ENCODE results near the gene MPDZ.
"Not testable (repeated sequence)": the region's sequence is repeated elsewhere in the genome, so short reads cannot be mapped to it uniquely, and the experiment has no call there.

MPDZ gene

DNA sequence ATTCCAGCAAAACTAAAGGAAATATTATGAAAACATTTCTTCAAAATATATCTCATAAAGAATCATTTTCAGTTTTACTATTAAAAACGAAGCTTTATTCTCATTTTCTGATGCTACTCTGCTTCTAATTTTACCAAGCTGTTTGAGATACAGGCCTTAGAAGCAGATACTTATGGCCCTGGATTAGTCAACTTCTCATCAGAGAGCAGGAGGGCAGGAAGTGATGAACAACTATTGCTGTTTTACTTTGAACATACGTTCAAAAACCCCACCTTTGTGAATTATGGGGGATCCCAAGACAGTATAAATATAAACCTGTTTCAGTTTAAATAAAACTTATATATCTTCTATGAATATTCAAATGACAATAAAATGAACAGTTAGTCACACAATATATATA, 16.0 kb downstream of the MPDZ start:
- no peak for DNase-seq

DNA sequence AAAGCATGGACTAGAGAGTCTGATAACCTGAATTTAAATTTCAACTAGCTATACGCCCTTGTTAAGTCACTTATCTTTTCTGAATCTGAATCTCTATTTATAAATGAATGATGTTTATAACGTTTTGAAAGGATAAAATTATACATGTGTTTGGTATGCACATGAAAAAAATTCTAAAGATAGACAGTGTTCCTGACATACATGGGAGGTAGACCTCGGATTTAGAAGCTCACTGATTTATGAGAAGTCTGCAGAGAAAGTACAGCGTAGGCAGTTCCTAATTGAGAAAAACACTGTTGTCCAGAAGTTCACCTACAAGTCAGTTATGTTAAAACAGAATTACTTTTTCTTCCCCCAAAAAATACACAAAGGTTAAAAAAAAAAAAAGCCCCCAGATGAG, 26.6 kb downstream of the MPDZ start:
- DNase-seq, result no peak

DNA sequence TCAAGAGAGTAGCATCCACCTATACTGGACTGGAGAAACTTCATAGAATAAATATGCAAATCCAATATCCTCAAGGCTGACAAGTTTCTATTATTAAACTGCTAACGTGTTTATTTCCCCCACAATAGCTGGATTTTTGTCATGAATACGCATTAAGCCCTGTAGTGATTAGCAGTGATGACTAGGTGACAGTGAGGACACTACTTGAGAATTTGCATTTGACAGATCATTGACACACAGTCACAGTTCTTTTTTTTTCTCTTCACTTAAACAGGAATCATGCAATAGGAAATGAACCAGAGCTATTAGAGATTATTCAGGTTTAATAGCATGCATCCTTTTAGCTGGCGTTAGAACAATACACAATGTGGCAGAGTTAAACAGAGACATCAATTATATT, 35.3 kb downstream of the MPDZ start:
- no peak for DNase-seq

DNA sequence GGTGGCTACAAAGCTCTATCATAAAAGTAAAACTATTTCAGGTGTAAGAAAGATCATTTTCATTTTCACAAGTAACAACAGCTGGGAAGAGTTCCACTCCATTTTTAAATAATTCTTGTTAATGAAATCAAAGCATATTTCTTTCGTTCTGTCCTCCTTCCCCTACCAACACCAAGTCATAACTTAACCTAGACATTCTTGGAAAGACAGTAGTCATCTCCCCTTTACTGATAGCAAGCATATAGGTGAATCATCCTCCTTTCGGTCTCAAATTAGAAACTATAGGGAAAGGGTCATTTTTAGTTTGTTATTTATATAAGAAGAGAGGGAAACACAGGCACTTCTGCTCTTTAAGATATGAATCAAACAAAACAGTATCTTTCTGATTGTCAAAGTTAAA, 38.2 kb downstream of the MPDZ start:
- no peak for DNase-seq

DNA sequence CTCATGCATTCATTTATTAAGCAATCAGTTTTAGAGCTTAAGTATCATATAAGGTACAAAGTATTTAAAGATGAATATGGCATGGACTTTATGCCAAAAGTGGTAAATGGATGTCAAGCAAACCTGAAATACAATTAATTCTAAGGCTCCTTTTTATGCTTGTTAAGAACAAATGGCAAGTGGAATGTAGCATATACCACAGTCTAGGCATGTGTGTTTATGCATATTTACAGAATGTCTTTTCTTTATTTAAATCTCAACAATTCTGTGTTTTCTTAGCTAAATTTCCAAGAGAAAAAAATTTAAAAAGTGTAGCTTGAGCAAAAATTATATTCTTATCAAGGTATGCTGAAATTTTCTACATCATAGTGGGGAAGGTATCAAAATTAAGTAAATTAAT, 39.8 kb downstream of the MPDZ start:
- DNase-seq, result no peak

DNA sequence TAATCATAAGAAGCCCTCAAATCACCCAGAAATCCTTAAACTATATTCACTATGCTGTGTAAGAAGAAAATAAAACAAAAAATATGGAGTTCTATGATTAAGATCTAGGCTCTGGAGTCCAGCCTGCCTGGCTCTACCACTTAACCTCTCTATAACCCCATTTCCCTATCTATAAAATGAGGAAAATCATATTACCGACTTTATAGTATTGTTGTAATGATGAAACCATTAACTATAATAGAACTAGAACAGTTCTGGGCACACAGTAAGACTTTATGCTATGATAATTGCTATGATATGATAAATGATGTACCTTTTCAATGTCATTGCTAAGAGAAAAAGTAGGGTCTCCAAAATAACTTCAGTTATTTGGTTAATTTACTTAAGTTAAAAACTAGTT, 40.3 kb downstream of the MPDZ start:
- no peak for DNase-seq

DNA sequence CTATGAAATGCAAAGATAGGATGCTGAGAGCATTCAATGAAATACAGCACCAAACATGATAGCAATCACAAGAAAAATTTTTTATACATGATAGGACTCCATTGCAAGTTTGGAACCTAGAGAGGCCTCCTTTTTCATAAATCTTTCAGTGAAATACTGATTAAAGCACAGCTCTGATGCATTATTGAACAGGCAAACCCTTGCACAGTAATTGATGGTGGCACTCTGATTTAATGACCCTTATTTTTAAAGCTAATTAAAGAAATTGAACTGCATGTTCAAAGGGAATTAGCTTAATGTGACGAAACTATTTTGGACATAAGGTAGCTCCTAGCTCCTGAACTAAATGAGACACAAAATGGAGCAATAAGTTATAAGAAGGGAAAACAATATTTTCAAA, 44.6 kb downstream of the MPDZ start:
- DNase-seq, result no peak

DNA sequence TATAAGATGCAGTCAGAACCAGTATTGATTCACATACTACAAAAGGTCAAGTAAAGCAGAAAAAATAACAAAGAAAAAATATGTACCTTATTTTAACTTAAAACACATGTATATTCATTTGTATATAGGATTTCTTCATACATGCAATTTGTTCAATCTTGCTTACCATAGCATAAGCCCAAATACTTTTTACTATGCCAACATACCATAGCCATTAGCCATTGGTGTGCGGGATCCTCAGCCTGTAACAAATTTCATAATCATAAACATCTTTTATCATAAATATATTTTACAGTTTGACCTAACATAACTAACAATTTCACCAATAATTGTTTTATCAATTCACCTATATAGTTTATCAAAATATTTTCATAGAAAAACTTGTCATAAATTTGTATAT, 51.1 kb downstream of the MPDZ start:
- no peak for DNase-seq

DNA sequence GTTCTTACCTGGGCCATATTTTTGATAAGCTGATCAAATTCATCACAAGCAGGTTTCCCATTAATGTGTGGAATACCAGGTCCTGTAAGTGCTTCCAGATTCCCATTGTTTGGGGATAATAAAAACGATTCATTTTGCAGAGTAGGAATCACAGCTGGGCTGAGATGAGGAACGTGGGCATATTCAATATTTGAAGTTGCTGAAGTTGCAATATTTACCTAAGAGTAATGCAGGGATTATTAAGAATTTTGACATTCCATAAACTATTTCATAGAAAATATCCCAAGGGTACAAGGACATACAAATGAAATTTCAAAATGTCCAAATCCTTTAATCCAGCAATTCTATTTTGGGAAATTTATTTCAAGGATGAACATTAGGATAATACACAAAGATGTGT, 55.1 kb downstream of the MPDZ start:
- no peak for DNase-seq

DNA sequence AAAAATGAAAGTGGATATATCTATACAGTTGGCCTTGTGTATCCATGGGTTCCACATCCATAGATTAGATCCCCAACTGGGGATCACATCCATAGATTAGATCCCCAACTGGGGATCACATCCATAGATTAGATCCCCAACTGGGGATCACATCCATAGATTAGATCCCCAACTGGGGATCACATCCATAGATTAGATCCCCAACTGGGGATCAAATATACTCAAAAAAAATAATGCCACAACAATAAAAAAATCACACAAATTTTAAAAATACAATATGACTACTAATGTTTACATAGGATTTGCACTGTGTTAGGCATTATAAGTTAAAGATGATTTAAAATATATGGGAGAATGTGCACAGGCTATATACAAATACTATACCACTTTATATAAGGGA, 56.8 kb downstream of the MPDZ start:
- not testable (repeated sequence) for DNase-seq

DNA sequence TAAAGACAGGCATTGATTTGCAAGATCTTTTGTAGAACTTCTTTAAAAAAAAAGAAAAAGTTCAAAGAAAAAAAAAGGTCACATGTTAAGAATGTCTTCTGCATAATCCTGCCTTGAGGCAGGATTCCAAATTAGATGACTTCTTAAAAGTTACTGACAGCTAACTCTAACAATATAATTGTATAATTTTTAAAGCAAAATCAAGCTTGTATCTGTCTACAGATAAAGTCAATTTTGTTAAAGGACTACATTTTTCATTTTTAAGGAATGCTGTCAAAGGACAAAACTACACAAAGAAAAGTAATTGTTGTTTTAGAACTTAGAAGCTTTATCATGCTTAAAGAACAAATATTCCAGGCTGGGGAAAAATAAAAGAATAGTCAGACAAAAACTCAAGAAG, 57.8 kb downstream of the MPDZ start:
- DNase-seq, result no peak

DNA sequence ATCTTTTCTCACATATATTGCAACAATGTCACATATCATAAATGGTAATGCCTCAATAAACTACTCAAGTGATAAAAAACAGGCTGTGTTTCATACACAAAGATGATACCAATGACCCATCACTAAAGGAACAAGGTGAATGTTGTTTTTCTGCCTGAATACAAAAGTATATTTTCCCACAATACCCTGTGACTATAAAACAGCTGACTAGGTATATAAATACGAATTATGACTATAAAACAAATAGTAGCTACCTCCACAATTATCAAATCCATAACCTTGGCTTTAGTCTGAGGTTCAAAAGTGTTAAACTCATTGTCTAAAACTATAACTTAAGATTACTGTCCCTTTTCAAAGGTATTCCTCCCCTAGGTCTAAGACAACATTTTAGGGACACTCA, 58.7 kb downstream of the MPDZ start:
- no peak for DNase-seq

DNA sequence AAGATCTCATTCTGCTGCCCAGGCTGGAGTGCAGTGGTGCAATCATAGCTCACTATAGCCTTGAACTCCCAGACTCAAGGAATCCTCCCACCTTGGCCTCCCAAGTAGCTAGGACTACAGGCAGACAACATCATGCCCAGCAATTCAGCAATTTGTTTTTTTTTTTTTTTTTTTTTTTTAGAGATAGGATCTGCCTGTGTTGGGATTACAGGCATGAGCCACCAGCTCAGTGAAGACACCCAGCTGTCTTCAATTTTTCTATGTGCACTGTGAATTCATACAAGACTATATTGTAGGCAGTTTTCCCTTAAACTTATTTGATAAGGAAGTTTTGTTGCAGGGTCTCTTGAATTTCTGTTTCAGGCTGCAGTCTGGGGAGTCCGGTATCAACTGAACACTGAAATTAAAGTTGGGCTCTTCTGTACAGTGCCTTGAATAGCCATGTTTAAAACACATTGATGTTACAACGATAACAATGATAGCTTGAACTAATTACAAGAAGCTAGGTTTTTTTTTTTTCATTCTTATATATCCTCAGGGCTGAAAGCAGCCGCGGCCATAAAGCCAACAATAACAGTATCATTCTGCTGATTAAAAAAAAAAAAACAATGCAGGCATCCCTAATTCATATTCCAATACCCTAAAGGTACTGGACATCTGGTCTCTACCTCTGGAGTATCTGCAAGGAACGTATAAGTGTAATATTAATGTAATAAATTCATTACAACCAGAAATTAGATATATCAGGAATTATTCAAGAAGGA, 63.5 kb downstream of the MPDZ start:
- no peak for DNase-seq

DNA sequence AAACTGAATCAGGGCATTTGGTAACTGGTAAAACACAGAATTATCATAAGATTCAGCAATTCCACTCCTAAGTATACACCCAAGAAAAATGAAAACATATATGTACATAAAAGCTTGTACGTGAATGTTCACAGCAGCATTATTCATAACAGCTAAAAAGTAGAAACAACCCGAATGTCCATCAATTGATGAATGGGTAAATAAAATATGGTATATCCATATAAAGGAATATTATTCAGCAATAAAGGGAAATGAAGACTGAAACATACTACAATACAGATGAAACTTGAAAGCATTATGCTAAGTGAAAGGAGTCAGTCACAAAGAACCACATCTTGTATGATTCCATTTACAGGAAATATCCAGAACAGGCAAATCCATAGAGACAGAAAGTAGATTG, 65.5 kb downstream of the MPDZ start:
- no peak for DNase-seq

DNA sequence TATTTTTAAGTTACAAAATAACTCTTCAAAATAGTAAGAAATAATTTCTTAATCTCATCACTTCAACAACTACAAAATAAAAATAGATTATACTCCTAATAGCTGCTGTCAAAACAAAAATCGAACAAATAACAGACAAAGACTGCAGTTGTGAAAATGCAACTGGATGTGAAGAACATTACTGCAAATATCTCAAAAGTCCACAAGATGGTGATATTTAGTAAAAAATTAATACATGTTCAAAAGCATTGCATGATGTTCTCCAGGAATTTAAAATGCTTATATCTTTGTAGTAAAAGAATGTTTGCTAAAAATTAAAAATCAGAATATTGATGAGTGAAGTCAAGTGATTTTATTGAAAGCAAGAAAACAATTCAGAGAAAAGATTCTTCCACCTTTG, 66.2 kb downstream of the MPDZ start:
- DNase-seq, result no peak

DNA sequence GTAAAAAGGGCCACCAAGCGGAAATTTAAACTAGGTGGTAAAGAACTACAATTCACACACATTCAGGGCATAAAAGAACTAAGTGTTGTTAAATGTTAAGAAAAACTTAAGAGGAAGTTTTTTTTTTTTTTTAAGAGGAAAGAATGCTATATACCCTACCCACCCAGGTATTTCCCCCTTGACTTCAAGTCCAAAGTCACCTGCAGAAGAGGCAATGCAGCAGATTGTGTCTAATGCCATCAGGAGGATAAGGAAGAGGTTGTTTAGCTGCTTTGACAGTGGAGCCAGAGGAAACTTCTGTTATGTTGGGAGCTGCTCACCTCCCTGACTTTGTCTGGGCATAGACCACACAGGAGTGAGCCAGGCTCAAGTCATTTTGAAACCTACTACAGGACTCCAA, 69.2 kb downstream of the MPDZ start:
- DNase-seq, result no peak

DNA sequence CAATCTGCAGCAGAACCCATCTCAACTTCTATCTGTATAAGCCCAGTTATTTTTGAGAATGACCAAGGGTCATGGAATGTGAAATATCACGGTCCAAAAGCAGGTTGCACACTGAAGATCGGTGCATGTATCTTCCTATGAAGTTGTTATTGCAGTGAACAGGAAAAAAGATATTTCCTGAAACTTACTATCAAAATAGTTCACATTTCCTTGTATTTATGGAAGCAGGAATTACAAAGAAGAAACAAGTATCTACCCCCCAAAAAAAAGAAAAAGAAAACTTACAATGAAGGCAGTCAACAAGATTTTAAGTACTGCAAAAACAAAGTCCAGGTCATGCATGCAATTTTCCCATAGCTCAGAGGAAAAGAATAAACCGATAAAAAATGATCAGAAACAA, 70.0 kb downstream of the MPDZ start:
- no peak for DNase-seq

DNA sequence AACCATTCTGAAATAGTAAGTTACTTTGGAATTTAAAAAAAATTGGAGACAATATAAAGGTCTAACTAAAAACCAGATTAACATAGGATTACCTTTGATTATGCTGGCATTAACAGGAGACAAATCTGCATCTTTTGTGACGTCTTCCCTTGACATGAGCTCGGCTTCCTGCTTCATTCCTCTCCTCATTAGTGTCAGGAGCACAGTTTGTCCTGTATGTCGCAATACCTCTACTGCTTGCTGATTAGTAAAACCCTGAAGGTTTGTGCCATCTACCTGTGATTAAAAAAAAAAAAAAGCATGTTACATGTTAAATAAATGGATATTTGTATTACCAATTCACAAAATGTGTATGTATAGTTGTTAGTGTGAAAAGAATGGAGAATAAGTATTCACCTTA, 73.7 kb downstream of the MPDZ start:
- DNase-seq, result no peak

DNA sequence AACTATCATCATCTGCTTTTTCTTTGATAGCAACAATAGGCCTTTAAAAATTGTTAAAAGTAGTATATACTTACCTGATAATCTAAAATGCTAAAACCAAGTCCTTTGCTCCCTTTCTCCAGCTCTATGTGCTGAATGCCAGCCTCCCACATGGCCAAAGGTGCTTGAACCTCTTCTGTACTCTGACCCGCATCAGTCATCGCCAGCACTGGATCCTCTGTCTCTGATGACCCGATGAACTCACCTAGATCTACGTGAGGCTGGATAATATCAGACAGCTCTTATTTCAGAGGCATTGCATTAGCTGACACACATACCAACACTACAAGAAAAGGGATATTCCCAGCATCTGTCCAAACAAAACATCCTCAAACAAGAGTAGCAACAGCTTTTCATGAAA, 89.5 kb downstream of the MPDZ start:
- no peak for DNase-seq

DNA sequence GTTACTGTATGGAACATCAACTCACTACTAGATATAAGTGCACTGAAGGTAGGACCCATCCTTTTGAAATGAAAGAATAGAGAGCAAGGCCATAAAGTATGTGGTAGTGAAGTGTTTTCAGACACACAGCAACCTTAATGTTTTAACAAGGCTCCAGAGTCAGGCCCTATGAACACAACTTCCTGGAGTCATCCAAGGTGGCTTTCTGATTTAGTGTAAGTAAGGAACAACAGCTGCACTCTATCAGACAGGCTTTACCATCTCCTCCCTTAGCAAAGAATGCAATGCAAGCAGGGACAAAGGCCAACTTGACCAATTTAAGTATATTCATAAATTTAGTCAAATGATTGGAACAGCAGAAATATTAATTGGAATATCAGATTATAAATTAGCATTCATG, 90.1 kb downstream of the MPDZ start:
- DNase-seq, result no peak

DNA sequence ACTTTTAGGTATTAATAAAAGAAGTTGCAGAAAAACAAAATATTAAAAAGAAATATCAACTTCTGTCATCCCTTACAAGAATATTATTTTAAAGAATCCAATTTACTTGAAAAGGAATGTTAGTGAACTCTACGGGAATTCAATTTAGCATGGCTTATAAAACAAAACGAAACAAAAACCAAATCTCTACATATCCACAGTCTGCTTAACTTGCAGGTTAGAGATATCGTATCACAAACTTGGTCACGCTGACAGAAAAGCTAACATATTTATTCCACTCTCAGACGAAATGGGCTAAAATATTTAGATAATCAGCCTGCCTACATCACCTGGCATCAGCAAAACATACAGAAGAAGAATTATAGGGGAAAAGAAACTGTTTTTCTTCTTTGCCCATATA, 92.7 kb downstream of the MPDZ start:
- no peak for DNase-seq

DNA sequence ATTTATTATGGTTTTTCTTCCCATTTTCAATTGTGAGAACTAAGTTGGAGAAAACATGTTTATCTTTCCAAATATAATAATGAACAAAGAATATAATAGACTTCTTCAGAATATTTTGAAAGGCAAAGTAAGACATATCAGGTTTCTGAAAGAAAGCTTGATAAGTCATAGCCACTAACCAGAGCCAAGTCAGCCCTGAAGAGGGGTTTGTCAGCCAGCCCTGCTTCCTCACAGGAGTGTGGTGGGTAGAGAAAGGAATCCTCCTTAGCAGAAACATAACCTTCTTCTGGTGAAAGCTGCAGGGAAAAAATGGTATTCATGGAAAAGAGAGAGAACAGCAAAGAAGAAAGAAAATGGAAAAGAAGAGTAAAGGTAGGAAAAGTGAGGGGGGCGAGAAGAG, 93.4 kb downstream of the MPDZ start:
- no peak for DNase-seq

DNA sequence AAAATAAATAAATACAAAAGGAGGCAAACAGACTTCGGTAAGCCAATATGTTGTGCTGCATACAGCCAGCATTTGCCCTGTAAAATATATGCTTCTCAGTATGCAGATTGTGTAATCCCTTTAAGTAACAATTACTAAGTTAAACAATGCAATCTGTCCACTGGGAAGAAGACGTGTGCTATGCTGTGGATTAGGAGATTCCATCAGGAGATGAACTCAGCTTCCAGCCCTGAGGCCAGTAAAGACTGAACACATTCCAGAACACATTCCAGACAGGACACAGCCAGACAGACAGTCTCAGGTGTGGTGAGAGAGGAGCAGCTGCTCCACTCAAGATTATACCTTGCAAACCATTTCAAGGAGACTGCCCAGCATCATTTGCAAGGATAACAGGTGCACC, 97.8 kb downstream of the MPDZ start:
- no peak for DNase-seq

DNA sequence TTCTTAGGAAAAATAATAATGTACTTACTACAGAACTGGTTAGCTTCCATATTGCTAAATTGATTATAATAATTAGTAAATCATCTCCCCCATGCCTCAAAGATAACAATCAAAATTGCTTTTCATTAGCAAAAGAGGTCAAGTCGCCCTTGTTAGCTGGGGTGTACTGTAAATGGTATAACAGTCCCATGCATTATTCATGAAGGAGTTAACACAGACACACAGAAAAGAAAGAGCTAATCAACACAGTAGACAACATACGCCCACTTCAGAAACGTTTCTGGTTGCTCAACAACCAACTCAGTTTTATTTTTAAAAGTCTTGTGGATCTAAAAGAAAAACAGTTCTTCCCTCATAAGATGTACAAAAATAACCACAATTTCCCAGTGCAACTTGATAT, 100.2 kb downstream of the MPDZ start:
- no peak for DNase-seq

DNA sequence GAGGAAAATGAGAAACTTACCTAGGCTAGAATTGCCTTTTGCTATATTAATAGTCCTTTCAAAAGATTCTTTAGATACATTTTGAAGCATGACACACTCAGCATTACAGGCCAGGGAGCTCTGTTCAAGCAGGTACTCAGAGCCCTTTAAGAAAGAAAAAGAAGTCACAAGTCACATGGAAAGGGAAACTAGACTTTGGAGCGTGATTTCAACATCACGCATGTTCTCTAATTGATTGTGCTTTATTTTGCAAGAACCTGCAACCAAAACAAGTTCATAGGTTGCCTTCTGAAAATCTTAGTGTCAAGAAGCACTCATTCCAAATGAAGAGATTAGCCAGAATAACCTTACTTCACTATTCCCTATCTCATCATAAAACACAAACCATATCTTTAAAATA, 103.8 kb downstream of the MPDZ start:
- DNase-seq, result no peak

Measured in GOT3 (cell line).